NCI-H1092 treated with DMSO at 0.1 percent for 48 hours (cell line): Measurements from ENCODE around the gene EEF2KMT.
A peak's percentile ranks its signal among the peaks of the same experiment; 100 is the strongest.
"Not testable (repeated sequence)": the region's sequence is repeated elsewhere in the genome, so short reads cannot be mapped to it uniquely, and the experiment has no call there.

ENCODE experiments used
- DNase-seq: peaks from one replicate; lab custom pipeline; 2025; lab: John Stamatoyannopoulos, UW

The EEF2KMT gene, protein sequence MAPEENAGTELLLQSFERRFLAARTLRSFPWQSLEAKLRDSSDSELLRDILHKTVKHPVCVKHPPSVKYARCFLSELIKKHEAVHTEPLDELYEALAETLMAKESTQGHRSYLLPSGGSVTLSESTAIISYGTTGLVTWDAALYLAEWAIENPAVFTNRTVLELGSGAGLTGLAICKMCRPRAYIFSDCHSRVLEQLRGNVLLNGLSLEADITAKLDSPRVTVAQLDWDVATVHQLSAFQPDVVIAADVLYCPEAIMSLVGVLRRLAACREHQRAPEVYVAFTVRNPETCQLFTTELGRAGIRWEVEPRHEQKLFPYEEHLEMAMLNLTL

DNA sequence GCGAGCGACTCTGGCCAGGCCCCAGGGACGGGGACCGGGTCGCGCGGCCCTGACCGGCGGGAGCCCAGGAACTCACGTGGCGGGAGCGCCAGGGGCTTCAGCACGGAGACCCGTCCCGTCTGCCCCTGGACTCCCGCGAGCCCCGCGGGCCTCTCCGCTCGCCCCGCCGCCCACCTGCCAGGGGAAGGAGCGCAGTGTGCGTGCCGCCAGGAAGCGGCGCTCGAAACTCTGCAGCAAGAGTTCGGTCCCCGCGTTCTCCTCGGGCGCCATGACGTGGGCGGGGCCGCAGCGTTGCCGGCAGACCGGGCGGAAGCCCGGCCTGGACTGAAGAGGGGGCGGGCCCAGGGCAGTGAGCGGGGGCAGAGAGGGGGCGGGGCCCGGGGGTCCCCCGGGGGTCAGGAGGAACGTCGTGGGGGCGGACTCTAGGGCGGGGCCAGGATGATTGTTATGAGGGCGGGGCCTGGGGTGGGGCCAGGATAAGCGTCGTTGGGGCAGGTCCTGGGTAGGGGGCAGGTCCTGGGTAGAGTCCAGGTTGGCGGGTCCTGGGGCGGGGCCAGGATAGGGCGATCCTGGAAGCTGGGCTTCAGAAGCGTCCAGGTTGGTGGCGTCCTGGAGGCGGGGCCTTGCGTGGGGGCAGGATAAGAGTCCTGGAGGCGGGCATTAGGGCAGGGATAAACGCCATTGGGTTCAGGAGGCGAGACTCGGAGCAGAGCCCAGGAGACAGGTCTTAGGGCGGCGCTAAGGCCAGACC is at the start of gene EEF2KMT:
Gene EEF2KMT (minus strand): TSS at position 326 of the 751 bp plus-strand sequence. CDS start 56 bp downstream, at position 270.
- DNase-seq = peak; percentile 99

DNA sequence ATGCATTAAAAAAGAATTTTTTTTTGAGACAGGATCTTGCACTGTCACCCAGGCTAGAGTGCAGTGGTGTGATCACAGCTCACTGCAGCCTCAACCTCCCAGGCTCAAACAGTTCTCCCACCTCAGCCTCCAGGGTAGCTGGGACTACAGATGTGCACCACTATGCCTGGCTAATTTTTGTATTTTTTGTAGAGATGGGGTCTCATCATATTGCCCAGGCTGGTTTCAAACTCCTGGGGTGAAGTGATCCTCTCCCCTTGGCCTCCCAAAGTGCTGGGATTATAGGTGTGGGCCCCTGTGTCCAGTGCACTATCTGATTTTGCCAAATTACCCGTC is 47.0 kb upstream of the EEF2KMT start:
- not testable (repeated sequence) for DNase-seq

DNA sequence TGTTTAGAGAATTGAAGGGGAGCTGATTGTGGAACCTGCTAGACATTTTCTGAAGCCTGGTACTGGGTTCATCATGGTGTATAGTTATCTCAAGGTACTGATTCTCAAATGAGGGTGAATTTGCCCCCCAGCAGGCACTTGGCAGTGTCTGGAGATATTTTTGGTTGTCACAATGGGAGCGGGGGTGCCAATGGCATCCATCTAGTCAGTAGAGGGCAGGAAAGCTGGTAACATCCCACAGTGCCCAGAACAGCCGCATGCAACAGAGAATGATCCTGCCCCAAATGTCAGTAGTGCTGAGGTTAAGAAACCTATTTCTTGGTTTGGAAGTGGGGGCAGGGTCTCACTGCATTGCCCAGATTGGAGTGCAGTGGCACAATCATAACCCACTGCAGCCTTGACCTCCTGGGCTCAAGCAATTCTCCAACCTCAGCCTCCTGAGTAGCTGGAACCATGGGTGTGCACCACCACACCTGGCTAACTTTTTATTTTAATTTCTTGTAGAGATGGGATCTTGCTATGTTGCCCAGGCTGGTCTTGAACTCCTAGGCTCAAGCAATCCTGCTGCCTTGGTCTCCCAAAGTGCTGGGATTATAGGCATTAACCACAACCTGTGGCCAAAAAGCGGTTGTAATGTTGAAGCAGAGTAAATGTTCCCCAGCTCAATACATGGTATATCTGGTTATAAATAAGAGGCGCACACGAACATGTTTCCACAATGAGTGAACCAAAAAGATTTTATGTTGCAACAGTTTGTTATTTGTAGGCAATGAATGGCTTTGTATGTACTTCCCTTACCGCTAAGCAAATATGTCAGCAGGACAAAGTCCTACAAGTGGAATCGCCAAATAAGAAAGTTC is 46.4 kb upstream of the EEF2KMT start:
- no peak for DNase-seq

DNA sequence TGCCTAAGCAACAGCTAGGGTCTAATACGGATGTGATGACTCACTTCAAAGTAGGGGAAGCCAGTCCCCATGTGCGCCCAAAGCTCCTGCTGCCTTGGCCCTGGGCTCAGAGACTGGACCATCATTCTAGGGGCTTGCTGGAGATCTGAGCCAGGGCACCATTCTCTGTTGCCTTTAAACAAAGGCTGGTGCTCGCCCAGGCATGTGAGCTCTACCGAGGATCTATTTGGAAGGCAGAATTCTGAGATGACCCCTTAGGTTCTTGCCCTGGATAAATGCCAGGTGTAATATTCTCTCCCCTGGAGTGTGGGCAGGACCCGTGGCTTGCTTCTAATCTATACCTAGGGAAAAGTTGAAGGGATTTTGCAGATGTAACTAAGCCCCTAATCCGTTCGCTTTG is 42.6 kb upstream of the EEF2KMT start:
- DNase-seq = not testable (repeated sequence)

DNA sequence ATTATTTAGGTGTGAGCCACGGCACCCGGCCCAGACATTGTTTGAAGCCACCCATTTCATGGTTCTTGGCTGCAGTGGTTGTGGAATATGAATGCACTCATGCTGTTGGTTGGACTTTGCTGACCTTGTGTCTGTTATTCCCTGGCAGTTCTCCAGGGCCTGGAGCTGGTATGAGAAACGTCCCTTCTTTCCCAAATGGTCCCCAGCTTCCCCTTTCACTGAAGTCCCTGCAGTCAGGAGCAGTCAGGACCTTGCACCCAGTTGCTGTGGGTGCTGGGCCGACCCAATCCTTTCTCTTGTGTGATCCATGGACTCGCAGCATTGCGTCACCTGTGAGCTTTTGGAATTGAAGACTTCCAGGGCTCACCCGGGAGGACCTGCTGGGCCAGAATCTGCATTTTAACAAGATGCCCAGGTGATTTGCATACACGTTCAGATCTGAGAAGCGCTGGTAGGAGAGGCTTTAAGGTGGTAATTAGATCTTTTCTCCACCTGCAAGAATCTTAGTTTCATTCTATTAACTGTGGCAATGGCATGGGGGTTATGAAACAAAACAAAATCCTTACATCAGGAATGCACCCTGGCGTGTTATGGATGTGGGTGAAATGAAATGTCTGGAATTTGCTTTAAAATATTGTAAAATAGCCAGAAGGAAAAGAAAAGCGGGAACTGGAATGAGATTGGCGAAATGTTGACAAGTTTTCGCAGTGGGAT is 37.3 kb upstream of the EEF2KMT start:
- not testable (repeated sequence) for DNase-seq

DNA sequence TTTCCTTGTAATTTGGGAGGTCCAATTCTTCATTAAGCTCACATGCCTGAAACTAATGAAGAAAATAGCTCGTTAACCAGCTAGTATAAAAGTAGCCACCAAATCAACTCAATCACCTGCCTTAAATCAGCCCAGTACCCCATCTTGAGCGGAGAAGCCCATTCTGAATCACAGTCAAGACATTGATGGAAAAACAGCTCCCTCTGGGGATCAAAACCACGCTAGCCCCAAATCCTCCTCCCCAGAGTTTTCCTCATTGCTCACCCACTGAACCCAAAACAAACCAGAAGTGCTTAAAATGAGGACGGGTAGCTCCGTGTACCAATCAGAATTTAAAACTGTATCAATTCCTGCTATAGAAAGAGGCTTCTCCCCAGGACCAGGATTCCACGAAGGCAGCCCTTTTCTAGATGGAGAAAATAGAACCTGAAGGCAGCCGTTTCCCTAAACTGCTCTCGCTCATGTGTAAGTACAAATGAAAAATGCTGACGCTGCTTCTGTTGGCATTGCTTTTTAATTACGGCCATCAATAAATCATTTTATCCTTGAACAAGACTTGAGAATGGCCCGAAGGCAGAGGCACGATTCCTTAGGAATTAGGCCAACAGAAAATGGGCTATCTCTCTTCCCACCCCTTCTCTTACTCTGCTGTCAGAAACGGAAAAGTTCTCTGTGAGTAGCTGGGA is 35.5 kb upstream of the EEF2KMT start:
- DNase-seq = not testable (repeated sequence)

DNA sequence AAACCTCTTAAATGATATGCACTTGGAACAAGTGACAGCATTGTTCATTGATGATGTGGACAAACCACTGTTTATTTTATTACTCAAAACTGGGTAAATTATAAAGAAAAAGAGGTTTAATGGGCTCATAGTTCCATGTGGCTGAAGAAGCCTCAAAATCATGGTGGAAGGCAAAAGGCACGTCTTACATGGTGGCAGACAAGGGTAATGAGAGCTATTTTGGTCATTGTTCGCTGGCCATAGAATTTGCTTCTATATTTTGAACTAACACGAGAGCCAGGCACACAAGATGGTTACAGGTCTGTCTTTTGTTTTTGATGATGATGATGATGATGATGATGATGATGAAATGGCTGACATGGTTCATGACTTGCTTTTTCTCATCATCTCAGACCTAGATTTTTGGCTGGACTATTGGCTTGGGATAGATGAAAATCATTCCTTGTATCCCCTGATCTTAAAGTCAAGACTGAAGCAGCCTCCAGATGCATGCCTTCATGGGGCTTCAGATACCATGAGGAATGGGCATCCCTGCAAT is 33.9 kb upstream of the EEF2KMT start:
- DNase-seq = not testable (repeated sequence)

DNA sequence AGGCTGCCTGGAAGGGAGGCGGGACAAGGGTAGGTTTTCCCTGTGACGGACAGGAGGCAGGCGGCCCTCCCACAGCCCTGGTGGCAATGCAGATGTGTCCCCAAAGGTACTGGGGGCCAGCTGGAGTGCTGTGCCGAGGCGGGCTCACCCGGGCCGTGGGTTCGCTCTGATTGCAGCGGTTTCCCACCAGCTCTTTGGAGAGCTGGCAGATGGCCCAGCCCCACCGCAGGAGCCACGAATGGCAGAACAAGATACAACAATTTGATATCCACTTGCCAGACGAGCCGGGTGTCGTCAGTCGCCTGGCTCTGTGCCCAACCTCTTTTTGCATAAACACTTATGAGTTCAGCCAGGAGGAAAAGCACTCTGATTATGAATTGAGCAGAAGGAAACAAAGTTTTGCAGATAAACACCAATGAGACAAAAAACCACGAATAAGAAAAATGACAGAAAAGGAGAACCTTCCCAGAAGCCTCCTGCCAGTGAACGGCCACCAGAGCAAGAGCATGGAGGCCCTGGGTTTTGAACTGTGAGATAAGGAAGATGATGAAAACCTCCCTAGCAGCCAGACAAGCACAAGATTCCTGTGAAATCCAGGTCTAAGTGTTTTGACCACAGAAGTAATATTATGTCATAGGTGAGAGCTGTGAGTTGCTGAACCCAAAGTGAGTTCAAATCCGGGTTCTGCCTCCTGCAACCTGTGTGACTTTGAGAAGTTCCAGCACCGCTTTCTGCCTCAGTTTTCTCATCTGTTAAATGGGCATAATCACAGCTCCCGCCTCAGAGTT is 19.9 kb upstream of the EEF2KMT start:
- peak; percentile 78 for DNase-seq

DNA sequence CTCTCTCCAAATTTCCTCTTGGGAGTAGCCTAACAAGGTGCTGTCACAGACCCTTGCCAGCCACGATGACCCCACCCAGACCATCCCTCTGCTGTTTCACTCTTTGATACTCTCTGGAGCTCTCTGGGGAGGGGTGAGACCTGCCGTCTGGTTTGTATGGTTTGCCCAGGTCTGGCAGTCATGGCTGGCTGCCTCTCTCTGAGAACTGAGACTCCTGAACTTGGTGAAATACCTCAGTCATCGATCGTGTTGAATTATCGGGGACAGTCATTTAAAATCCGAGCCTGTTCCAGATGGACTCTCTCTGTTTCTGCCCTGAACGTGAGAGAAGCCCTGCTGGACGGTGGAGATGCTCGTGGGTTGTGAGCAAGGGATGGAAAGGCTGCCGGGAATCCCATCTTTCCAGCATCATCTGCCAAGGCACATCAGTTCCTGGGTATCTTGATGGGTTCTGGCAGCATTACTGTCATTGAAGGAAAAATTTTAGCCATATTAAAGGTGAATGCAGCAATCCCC is 19.2 kb upstream of the EEF2KMT start:
- DNase-seq = not testable (repeated sequence)

DNA sequence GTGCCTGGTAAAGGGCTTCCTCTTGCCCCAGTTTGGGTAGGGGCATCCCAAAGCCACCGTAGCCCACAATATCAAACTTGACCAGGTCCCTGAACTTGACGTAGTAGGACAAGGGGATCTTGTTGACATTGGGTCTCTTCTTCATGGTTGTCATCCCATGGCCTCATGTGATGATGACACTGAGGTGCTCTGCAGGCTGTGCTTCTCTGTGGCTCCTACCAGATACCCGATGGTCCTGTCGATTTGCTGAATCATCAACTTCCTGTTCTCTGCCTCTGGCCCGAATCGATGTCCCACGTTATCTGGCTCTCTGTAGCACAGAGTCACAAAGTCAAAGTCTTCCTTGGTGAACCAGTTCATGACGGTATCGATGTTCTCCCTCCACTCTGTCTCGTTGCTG is 13.3 kb upstream of the EEF2KMT start:
- not testable (repeated sequence) for DNase-seq

DNA sequence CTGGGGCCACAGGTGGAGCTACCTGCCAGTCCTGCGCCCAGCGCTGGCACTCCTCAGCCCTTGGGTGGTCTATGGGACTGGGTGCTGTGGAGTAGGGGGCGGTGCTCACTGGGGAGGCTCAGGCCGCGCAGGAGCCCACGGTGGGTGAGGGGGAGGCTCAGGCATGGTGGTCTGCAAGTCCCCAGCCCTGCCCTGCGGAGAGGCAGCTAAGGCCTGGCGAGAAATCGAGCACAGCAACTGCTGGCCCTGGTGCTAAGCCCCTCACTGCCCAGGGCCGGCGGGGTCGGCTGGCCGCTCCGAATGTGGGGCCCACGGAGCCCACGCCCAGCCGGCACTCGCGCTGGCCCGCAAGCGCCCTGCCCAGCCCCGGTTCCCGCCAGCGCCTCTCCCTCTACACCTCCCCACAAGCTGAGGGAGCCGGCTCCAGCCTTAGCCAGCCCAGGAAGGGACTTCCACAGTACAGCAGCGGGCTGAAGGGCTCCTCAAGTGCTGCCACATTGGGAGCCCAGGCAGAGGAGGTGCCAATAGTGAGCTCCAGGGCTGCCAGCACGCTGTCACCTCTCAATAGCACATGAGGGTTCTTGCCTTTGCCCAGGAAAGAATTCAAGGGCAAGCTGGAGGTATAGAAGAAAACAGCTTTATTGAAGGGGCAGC is 11.0 kb upstream of the EEF2KMT start:
- no peak for DNase-seq

DNA sequence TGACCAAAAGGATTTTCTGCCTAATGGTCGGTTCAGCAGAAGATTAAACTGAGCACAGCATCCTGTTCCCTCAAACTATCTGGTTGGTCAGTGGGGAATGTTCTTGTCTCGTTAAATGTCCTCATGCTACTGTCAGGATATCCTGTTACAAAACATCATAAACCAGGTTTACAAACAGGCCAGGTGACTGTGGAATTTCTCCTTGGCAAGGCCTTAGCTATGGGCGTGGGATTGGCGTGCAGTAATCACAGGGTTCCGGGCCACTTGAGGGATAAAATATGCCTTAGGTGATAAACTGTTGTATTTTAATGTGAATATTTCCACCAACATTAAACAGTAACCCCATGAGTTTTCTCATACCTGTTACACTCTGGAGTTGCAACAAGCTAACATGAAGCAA is 7.4 kb upstream of the EEF2KMT start:
- not testable (repeated sequence) for DNase-seq

DNA sequence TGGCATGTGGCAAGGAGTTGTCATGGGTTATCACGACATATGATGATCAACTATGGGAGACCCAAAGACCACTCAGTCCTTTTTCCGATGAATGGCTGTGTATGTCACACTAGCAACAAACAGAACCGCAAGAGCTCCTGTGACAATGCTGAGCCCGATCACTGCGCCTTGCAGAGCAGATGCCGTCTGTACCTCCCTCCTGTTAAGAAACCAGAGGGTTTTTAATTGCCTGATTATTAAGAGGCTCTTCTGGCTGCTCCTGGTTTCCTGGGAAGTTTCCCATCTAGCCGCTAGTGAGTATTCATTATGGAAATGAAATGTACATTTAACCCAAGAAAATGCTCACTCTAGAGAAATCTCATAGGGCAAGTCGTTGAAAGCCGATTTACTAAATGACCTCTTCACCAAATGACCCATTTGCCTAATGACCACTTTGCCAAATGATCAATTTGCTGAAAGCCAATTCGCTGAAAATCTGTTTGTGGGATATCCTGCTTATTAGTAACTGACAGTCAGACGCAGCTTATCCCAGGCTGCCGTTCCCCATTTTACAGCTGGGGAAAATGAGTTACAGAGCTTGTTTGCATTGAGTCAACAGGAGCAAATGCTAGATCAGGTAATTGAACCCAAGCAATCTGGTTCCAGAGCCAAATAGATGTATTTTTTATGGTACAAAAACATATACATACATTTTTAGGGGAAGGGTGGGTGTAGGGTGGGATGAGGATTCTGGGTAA is 5.9 kb upstream of the EEF2KMT start:
- not testable (repeated sequence) for DNase-seq

DNA sequence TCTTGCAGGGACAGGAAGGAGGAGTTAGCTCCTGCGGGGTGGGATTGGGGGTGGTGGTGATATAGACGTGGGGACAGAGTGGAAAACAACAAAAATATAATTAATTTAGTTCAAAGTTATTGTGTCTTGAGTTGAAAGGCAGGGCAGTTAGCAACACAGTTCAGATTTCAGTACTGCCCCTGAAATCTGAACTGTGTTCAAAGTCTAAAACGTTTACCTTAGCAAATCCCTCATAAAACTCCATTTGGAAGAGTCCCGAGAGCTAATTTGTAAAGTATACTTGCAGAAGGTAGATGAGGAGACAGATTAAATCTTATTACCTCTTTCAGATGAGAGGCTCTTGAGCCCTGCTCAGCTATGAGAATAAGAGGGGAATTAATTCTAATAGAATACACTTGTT is 1.6 kb upstream of the EEF2KMT start:
- not testable (repeated sequence) for DNase-seq

DNA sequence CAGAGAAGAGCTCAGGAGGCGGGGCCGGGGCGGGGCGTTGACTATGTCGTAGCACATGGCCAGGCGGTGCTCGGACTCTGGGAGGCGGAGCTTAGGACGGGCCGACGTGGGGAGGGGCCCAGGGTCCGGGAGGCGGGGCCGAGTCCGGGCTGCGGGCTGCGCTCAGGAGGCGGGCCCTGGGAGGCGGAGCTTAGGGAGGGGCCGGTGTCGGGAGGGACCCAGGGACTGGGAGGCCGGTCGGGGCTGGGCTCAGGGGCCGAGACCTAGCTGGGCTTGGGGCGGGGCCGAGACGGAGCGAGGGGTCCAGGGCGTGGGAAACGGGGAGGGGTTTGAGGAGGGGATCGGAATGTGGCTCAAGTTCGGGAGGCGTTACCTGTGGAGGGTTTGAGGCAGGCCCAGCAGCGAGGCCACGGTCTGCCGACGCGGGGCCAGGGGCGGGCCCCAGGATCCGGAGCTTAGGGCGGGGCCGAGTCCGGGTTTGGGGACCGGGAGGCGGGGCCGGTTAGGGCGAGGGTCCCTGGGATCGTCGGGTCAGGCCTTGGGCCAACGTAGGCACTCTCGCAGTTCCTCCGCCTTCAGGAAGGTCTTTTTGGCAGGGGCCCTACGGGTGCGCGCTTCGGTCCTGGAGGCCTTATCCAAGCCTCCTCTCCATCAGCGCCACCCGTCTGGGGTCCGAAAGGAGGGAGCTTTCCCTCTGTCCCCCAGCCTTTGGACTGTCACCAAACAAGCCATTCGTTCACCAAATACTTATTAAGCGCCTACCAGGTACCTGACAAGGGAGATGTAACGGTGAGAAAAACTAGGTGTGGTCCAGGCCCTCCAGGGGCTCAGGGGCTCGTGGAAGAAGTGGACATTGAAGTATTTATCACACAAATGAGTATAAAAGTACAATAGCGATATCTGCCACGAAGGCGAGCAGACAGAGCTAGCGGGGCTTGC is 895 bp upstream of the EEF2KMT start:
- peak; percentile 1 for DNase-seq

DNA sequence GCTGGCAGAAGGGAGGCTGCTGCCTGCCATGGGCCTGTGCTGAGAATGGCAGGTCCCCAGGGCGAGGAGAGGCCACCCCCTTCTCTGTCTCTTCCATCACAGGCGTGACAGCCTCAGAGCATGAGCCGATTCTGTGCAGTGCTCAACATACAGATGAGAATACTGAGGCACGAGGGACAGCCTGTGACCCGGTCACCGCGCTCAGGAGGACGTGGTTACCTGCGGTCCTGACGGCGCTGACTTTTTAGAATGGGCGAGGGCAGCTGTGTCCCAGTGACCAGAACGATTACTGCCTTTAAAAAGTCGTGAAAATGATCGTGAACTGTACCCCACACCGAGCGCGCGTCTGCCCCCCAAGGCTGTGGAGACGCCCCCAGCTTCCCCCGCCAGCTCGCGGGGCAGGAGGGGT is 530 bp downstream of the EEF2KMT start:
- DNase-seq = not testable (repeated sequence)

DNA sequence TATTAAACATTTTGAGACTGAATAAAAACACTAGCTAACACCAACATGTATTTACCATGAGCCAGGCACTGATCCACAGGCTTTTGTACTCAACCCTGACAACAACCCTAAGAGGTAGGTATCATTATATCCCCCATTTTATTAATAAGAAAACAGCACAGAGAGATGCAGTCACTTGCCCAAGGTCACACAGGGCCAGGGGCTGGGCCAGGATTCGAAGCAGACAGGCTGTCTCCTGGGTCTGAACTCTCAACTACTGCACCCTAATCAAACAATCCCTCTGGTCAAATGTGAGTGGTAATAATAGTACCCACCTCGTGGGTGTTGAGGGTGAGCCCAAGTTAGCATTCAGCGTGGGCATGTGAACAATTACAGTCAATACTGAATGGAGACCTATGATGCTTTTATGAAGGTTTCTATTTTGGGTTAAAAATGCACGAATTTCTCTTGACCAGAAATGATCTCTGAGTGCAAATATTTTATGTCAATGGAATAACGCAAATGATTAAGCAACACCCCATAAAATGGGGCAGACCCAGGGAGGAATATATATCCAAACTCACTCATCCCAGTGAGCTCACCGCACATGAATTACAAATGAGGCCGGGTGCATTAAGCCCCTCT is 1.0 kb downstream of the EEF2KMT start:
- DNase-seq = not testable (repeated sequence)
